Left lung (tissue), 10 donors: Measurements from ENCODE around the gene FRMD4A. TPM values are rescaled to one million over a fixed set of nuclear protein-coding genes. Genes with fewer than 3 reads are reported as not detected.

Experiments
- ATAC-seq: fragments of 200-7000 bp; cut with Tn5 transposase; one replicate; pipeline ENCODE4 v1.9.1; 2020; ENCODE audit warnings: moderate library complexity
- DNase-seq, 4 donors: peaks; one replicate each; pipeline ENCODE4 v3.0.0-alpha.2; 2013 to 2020
- H3K27ac ChIP-seq, 2 donors: fragments of 200-600 bp; sonication (generic) in 1 of 2; one replicate each; pipeline versions ENCODE4 v1.5.0 to v1.8.0; 2020 to 2021
- H3K27me3 ChIP-seq, 2 donors: fragments of 200-600 bp; sonication (generic) in 1 of 2; one replicate each; pipeline versions ENCODE4 v1.5.0 to v1.8.0; 2020 to 2021
- H3K36me3 ChIP-seq, 2 donors: fragments of 200-600 bp; sonication (generic) in 1 of 2; one replicate each; pipeline versions ENCODE4 v1.5.0 to v1.8.0; 2020 to 2021
- H3K4me1 ChIP-seq, 2 donors: fragments of 200-600 bp; one replicate each; pipeline ENCODE4 v1.8.0; 2021
- H3K4me3 ChIP-seq, 2 donors: fragments of 200-600 bp; sonication (generic) in 1 of 2; one replicate each; pipeline versions ENCODE4 v1.5.0 to v1.8.0; 2020 to 2021; ENCODE audit warnings: mild to moderate bottlenecking in 1 of 2
- H3K9me3 ChIP-seq, 2 donors: fragments of 200-600 bp; sonication (generic) in 1 of 2; one replicate each; pipeline versions ENCODE4 v1.5.0 to v1.8.0; 2020 to 2021
- intact Hi-C, 2 donors: fragments of 100-400 bp; cut with DNase I; formaldehyde crosslinking; loops; one replicate each; pipeline versions ENCODE4 v1.11.2 to v1.14.2; 2022
- polyA plus RNA-seq, 6 donors: library from polyadenylated mRNA; unstranded; fragments of 120-200 nt; gene quantifications; one replicate each; pipeline ENCODE4 v1.2.1, GENCODE V29; 2013; ENCODE audit not compliant: insufficient read length in 6 of 6
- total RNA-seq, 2 donors: library from RNA; stranded (reverse); fragmentation: NEBNext Ultra II Directional; extraction: Animal tissue kit (Norgen Biotek cat#: 25700); gene quantifications; one replicate each; pipeline ENCODE4 v1.2.1, GENCODE V29; 2021
- TF ChIP-seq, protein P1 (sequence below), 2 donors: fragments of 200-600 bp; sonication (generic) in 1 of 2; IDR thresholded peaks; one replicate each; pipeline versions ENCODE4 v1.5.0 to v1.8.0; 2021; ENCODE audit warnings: antibody characterized with exemption in 2 of 2
- donor health status: DM: no; HTN: yes; CAD: no.
- donor health status: DM: no; HTN: no; CAD: no.

Gene FRMD4A
- total and polyA plus RNA-seq, 8 donors, result 33.9 to 62.8 (median 57.0) TPM

DNA sequence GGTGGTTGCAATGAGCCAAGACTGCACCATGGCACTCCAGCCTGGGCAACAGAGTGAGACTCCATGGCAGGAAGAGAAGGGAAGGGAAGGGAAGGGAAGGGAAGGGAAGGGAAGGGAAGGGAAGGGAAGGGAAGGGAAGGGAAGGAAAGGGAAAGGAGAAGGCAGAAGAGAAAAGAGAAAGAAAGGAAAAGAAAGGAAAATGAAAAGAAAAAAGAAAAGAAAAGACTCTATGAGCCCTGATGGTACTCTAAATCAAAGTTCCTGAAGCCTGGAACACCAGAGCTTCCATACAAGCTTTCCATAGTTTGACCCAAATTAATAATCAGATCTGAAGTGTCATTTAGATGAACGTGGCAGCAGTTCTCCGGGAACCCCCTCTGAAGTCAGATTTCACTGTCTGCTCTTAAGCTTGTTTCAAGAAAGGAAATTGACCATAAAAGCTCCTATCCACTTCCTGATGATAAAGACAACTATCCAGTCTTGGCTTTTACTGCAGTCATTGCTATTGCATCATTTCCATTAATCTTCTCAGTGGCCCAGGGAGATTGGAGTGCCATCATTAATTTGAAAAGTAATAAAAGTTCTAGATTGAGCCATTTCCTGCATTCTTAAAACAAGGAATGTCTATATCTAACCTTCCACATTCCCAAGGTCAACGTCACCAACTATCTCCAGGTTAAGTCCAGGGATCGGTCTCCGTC lies 44.2 kb upstream of the FRMD4A start:
- ATAC-seq (no peak), DNase-seq (no peak)
- H3K27me3 ChIP-seq, result peaks cover 0 to 7% of the 10 kb centered on the region in 2 donors
- no peaks in the 10 kb centered on the region for H3K4me1 ChIP-seq
- H3K27ac ChIP-seq, result no peak overlapping the region
- intact Hi-C loops, result no loop called here
- TF ChIP-seq, protein P1, sequence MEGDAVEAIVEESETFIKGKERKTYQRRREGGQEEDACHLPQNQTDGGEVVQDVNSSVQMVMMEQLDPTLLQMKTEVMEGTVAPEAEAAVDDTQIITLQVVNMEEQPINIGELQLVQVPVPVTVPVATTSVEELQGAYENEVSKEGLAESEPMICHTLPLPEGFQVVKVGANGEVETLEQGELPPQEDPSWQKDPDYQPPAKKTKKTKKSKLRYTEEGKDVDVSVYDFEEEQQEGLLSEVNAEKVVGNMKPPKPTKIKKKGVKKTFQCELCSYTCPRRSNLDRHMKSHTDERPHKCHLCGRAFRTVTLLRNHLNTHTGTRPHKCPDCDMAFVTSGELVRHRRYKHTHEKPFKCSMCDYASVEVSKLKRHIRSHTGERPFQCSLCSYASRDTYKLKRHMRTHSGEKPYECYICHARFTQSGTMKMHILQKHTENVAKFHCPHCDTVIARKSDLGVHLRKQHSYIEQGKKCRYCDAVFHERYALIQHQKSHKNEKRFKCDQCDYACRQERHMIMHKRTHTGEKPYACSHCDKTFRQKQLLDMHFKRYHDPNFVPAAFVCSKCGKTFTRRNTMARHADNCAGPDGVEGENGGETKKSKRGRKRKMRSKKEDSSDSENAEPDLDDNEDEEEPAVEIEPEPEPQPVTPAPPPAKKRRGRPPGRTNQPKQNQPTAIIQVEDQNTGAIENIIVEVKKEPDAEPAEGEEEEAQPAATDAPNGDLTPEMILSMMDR (IDR thresholded peaks at IDR 0.05), result no peak
- H3K9me3 ChIP-seq, result no peaks in the 10 kb centered on the region
- no peak overlapping the region for H3K4me3 ChIP-seq
- H3K36me3 ChIP-seq, result no peaks in the 10 kb centered on the region

DNA sequence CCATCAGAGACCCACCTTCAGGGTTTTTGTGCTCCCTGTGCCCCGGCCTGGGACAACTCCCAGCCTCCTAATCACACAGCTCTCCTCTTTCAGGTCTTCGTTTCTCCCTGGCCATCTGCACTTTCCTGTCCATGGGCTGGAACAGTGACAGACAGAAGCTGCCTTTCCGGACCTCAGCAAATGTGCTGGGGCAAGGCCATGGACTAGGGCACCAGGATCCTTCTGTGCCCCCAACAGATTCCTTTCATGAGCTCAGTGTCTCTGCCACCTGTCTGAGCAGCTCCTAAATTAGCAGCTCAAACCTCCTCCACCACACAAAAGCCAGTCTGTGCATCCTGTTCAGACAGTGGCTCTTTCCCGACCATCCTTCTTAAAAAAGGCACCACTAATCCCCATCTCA lies 41.9 kb upstream of the FRMD4A start:
- H3K4me1 ChIP-seq, result no peaks in the 10 kb centered on the region
- H3K36me3 ChIP-seq, result no peaks in the 10 kb centered on the region
- no peak overlapping the region for H3K4me3 ChIP-seq
- DNase-seq, result no peak
- H3K9me3 ChIP-seq, result no peaks in the 10 kb centered on the region
- intact Hi-C loops, result no loop called here
- no peak for ATAC-seq
- TF ChIP-seq, protein P1 (IDR thresholded peaks at IDR 0.05), result no peak
- peaks cover 0 to 7% of the 10 kb centered on the region in 2 donors for H3K27me3 ChIP-seq
- no peak overlapping the region for H3K27ac ChIP-seq

DNA sequence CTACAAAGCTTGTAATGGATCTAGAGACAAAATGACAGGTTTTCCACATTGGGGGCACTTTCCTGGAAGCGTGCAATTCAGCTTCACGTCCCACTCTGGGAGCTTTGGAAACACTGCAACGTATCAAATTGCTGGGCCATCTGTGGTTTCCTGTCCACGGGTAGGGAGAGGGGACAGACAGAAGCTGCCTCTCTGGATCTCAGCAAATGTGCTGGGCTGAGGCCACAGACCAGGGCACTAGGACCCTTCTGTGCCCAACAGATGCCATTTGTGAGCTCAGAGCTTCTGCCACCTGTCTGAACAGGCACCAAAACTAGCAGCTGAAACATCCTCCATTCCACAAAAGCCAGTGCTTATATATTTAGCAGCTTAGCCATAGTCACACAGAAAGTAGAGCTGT lies 40.9 kb upstream of the FRMD4A start:
- no peaks in the 10 kb centered on the region for H3K4me1 ChIP-seq
- no peaks in the 10 kb centered on the region for H3K9me3 ChIP-seq
- no peak overlapping the region for H3K4me3 ChIP-seq
- no peaks in the 10 kb centered on the region for H3K36me3 ChIP-seq
- no peak overlapping the region for H3K27ac ChIP-seq
- DNase-seq, result no peak
- H3K27me3 ChIP-seq, result peaks cover 0 to 7% of the 10 kb centered on the region in 2 donors
- TF ChIP-seq, protein P1 (IDR thresholded peaks at IDR 0.05), result no peak
- no peak for ATAC-seq
- intact Hi-C loops, result no loop called here

DNA sequence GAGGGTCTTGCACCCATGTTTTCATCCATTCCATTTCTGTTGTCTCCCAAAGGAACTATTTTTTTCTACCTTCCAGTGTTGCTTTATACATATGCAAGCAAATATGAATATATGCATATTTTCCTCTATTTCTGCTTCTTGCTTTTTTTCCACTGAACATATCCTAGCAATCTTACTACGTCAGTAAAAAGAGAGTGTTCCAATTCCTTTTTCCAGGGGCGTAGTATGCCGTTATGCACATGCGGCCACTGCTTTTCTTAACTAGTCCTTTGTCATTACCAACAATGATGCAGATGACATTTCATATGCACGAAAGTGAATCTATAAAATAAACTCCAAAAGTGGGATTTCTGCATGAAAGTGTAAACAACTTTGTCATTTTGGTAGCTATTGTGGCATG lies 40.2 kb upstream of the FRMD4A start:
- Histone ChIP-seq H3K27ac (no peak overlapping the region), H3K36me3 (no peaks in the 10 kb centered on the region), H3K9me3 (no peaks in the 10 kb centered on the region), H3K4me3 (no peak overlapping the region), H3K27me3 (peaks cover 0 to 7% of the 10 kb centered on the region in 2 donors), H3K4me1 (no peaks in the 10 kb centered on the region)
- DNase-seq (no peak), ATAC-seq (no peak)
- TF ChIP-seq, protein P1 (IDR thresholded peaks at IDR 0.05), result no peak
- intact Hi-C loops, result no loop called here

DNA sequence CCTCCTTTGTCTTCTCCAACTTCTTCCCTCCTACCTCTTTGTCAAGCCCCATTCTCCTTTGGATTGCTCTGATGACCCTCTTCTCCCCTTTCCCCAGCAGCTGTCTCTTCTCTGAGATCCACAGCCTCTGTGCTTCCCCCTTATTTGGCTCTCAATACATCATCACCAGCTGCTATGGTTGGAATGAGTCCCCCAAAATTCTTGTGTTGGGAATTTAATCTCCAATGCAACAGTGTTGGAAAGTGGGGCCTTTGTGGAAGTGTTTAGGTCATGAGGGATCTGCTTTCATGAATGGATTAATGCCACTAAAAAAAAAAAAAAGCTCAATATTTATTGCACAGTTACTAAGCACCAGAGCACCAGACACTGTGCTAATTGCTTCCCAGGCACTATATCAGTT lies 39.2 kb upstream of the FRMD4A start:
- Histone ChIP-seq H3K27me3 (peaks cover 0 to 7% of the 10 kb centered on the region in 2 donors), H3K9me3 (no peaks in the 10 kb centered on the region), H3K4me3 (no peak overlapping the region), H3K4me1 (no peaks in the 10 kb centered on the region), H3K27ac (no peak overlapping the region), H3K36me3 (no peaks in the 10 kb centered on the region)
- TF ChIP-seq, protein P1 (IDR thresholded peaks at IDR 0.05), result no peak
- ATAC-seq (no peak), DNase-seq (no peak)
- intact Hi-C loops, result no loop called here
